Gastrocnemius medialis (tissue), 4 donors: Measurements from ENCODE around the gene TNIP2.

Source experiments
- POLR2A ChIP-seq, 2 donors: fragments of 450-650 bp; IDR thresholded peaks; one replicate each; pipeline ENCODE4 v1.6.1; 2017; ENCODE audit warnings: antibody characterized with exemption in 2 of 2, mild to moderate bottlenecking in 2 of 2, moderate library complexity in 2 of 2
- TF ChIP-seq, protein P1 (sequence below), 5 experiments: fragments of 450-650 bp in 3 of 5; fragments of 200-600 bp in 2 of 5; sonication (generic) in 2 of 5; IDR thresholded peaks in 4 of 5; conservative IDR thresholded peaks in 1 of 5; 1 replicate in 4 of 5; 2 replicates in 1 of 5; pipeline ENCODE4 v1.5.1; 2016 to 2019; ENCODE audit warnings: antibody characterized with exemption in 5 of 5, mild to moderate bottlenecking in 3 of 5, moderate library complexity in 3 of 5

DNA sequence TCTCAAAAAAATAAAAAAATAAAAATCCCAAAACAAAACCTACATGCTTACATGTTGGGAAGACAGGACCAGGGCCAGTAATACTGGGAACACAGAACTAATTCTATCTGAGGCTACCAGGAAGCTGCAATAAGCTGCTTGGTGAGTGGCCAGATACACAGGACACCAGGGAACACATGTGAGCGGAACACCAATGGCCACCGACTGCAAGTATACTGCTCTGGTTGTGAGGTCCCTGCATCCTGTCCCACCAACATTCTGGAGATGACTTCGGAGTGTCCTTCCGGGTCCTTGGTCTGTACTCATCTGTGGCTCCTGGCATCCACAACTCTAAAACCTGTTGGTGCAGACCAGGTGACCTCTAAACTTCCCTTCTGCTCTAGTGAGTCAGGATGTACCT, 2.7 kb downstream of the TNIP2 start:
- TF ChIP-seq, protein P1, sequence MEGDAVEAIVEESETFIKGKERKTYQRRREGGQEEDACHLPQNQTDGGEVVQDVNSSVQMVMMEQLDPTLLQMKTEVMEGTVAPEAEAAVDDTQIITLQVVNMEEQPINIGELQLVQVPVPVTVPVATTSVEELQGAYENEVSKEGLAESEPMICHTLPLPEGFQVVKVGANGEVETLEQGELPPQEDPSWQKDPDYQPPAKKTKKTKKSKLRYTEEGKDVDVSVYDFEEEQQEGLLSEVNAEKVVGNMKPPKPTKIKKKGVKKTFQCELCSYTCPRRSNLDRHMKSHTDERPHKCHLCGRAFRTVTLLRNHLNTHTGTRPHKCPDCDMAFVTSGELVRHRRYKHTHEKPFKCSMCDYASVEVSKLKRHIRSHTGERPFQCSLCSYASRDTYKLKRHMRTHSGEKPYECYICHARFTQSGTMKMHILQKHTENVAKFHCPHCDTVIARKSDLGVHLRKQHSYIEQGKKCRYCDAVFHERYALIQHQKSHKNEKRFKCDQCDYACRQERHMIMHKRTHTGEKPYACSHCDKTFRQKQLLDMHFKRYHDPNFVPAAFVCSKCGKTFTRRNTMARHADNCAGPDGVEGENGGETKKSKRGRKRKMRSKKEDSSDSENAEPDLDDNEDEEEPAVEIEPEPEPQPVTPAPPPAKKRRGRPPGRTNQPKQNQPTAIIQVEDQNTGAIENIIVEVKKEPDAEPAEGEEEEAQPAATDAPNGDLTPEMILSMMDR (IDR thresholded peaks at IDR 0.05 in 4 of 5, conservative IDR thresholded peaks at IDR 0.05 in 1 of 5): no peak
- no peak for TF ChIP-seq POLR2A (IDR thresholded peaks at IDR 0.05)
